Left cardiac atrium (tissue), 4 donors: ENCODE measurements around the gene FSTL5. TPM values are rescaled to one million over a fixed set of nuclear protein-coding genes. Genes with fewer than 3 reads are reported as not detected.

ENCODE experiments used
- ATAC-seq, 2 donors: fragments of 200-7000 bp; cut with Tn5 transposase; one replicate each; pipeline ENCODE4 v1.9.1; 2020; ENCODE audit warnings: mild to moderate bottlenecking in 2 of 2, moderate library complexity in 2 of 2
- DNase-seq: peaks from one replicate; pipeline ENCODE4 v3.0.0-alpha.2; 2020
- intact Hi-C, 2 donors: fragments of 100-400 bp; cut with DNase I; formaldehyde crosslinking; loops; one replicate each; pipeline versions ENCODE4 v1.14.1 to v1.15.1; 2022 to 2023
- total RNA-seq, 2 donors: library from RNA; stranded (reverse); fragmentation: NEBNext Ultra II Directional; extraction: Animal tissue kit (Norgen Biotek cat#: 25700); gene quantifications; one replicate each; pipeline ENCODE4 v1.2.1, GENCODE V29; 2021
- donor health status: DM: no; HTN: yes; CAD: no.
- donor health status: DM: no; HTN: yes; CAD: no; lungs with severe emphysema.
- donor health status: DM: yes; HTN: yes; CAD: no.
- donor health status: Dilated cardiomyopathy.

FSTL5 gene
- total RNA-seq, 2 donors from 2014 or later, result not detected

- intact Hi-C loops, result no loop called here
- no peak for DNase-seq
- no peak for ATAC-seq
These were observed 744.0 kb downstream of the FSTL5 start for GRCh38 chr4:161419822-161420221.

- intact Hi-C loops, result no loop called here
- ATAC-seq (no peak), DNase-seq (no peak)
These were observed 751.9 kb downstream of the FSTL5 start for GRCh38 chr4:161411901-161412300.

- intact Hi-C loops, result no loop called here
- ATAC-seq (no peak), DNase-seq (no peak)
These were observed 759.3 kb downstream of the FSTL5 start for GRCh38 chr4:161404346-161405110.

GRCh38 chr4:161403781-161404180 is 760.0 kb downstream of the FSTL5 start:
- no peak for ATAC-seq
- intact Hi-C loops, result no loop called here

GRCh38 chr4:161393602-161394001 is 770.2 kb downstream of the FSTL5 start:
- no peak for ATAC-seq
- DNase-seq, result no peak
- intact Hi-C loops, result no loop called here

More at GRCh38 chr4:161403781-161404180, 760.0 kb downstream of the FSTL5 start:
- no peak for DNase-seq

GRCh38 chr4:161382655-161383054 is 781.1 kb downstream of the FSTL5 start:
- no peak for ATAC-seq
- intact Hi-C loops, result no loop called here
- DNase-seq, result no peak

GRCh38 chr4:161376275-161376674 is 787.5 kb downstream of the FSTL5 start:
- DNase-seq, result no peak
- no peak for ATAC-seq
- intact Hi-C loops, result no loop called here

GRCh38 chr4:161364681-161365080 is 799.1 kb downstream of the FSTL5 start:
- ATAC-seq (no peak), DNase-seq (no peak)
- intact Hi-C loops, result no loop called here

GRCh38 chr4:161360982-161361381 is 802.8 kb downstream of the FSTL5 start:
- intact Hi-C loops, result no loop called here
- DNase-seq, result no peak
- ATAC-seq, result no peak

GRCh38 chr4:161359491-161359890 is 804.3 kb downstream of the FSTL5 start:
- DNase-seq (no peak), ATAC-seq (no peak)
- intact Hi-C loops, result no loop called here

GRCh38 chr4:161356351-161356750 is 807.4 kb downstream of the FSTL5 start:
- ATAC-seq (no peak), DNase-seq (no peak)
- intact Hi-C loops, result no loop called here

GRCh38 chr4:161350946-161351345 is 812.9 kb downstream of the FSTL5 start:
- no peak for DNase-seq
- intact Hi-C loops, result no loop called here
- no peak for ATAC-seq

GRCh38 chr4:161345741-161346140 is 818.1 kb downstream of the FSTL5 start:
- intact Hi-C loops, result no loop called here
- ATAC-seq (no peak), DNase-seq (no peak)

- DNase-seq (no peak), ATAC-seq (no peak)
- intact Hi-C loops, result no loop called here
These were observed 820.2 kb downstream of the FSTL5 start for GRCh38 chr4:161343569-161343950.

GRCh38 chr4:161342881-161343568 is 820.8 kb downstream of the FSTL5 start:
- no peak for DNase-seq
- intact Hi-C loops, result no loop called here
- no peak for ATAC-seq

GRCh38 chr4:161336621-161337020 is 827.2 kb downstream of the FSTL5 start:
- intact Hi-C loops, result no loop called here
- ATAC-seq (no peak), DNase-seq (no peak)

- ATAC-seq (no peak), DNase-seq (no peak)
- intact Hi-C loops, result no loop called here
These were observed 827.7 kb downstream of the FSTL5 start for GRCh38 chr4:161336016-161336530.
